ENCODE data around the gene MLLT3. TPM values are rescaled to one million over a fixed set of nuclear protein-coding genes. Genes with fewer than 3 reads are reported as not detected.
A peak's percentile ranks its signal among the peaks of the same experiment; 100 is the strongest.

The MLLT3 gene
- total RNA-seq, 1 experiment from 2014 or later: 24.2 TPM

DNA sequence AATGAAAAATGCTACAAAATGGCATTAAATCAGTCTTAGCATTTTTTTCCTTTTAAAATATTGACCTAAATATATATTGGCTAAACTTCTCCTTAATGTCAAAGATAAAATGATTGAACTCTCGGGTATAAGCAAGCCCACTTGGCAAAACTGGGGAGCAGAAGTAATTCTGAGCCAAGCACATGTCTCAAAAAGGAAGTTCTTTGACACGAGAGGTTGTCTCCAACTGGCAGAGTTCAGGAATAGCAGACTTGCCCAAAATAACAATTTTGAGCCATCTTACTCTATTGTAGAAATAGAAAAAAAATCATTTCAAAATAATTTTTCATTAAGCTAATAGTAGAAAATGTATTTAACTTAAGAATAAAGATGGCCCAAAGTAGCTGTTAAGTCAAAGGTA lies 10.4 kb upstream of the MLLT3 start:
- DNase-seq (ENCODE audit: low spot score): no peak
- BruUV-seq (replicated peaks): no TSS peak
- H3K27ac ChIP-seq (ENCODE audit: low read depth, low read length, poor library complexity, severe bottlenecking): no peak overlapping the region
- H3K9me3 ChIP-seq (ENCODE audit: low read depth, low read length, poor library complexity, severe bottlenecking): no peaks in the 10 kb centered on the region
- H3K36me3 ChIP-seq (ENCODE audit: insufficient read depth, low read length, poor library complexity, severe bottlenecking): no peaks in the 10 kb centered on the region
- ChIA-PET POLR2A (ENCODE audit: low non-redundant PET) (no interaction called here), CTCF (no interaction called here)
- no peak overlapping the region for H3K4me3 ChIP-seq (ENCODE audit: low read depth, low read length, poor library complexity, severe bottlenecking)
- intact Hi-C loops (cut with micrococcal nuclease; ENCODE audit: unreplicated experiment): no loop called here
- TF ChIP-seq, protein P1, sequence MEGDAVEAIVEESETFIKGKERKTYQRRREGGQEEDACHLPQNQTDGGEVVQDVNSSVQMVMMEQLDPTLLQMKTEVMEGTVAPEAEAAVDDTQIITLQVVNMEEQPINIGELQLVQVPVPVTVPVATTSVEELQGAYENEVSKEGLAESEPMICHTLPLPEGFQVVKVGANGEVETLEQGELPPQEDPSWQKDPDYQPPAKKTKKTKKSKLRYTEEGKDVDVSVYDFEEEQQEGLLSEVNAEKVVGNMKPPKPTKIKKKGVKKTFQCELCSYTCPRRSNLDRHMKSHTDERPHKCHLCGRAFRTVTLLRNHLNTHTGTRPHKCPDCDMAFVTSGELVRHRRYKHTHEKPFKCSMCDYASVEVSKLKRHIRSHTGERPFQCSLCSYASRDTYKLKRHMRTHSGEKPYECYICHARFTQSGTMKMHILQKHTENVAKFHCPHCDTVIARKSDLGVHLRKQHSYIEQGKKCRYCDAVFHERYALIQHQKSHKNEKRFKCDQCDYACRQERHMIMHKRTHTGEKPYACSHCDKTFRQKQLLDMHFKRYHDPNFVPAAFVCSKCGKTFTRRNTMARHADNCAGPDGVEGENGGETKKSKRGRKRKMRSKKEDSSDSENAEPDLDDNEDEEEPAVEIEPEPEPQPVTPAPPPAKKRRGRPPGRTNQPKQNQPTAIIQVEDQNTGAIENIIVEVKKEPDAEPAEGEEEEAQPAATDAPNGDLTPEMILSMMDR (conservative IDR thresholded peaks at IDR 0.05; ENCODE audit: low read depth, low read length): no peak
- TF ChIP-seq EZH2 (IDR thresholded peaks at IDR 0.05; ENCODE audit: borderline replicate concordance, low read depth, low read length, poor library complexity, severe bottlenecking): no peak
- H3K27me3 ChIP-seq (replicated peaks; ENCODE audit: insufficient read depth, low read depth, low read length, poor library complexity): no peaks in the 10 kb centered on the region
- peaks cover 21% of the 10 kb centered on the region for H3K4me1 ChIP-seq (ENCODE audit: insufficient read depth, low read length, poor library complexity, severe bottlenecking)

DNA sequence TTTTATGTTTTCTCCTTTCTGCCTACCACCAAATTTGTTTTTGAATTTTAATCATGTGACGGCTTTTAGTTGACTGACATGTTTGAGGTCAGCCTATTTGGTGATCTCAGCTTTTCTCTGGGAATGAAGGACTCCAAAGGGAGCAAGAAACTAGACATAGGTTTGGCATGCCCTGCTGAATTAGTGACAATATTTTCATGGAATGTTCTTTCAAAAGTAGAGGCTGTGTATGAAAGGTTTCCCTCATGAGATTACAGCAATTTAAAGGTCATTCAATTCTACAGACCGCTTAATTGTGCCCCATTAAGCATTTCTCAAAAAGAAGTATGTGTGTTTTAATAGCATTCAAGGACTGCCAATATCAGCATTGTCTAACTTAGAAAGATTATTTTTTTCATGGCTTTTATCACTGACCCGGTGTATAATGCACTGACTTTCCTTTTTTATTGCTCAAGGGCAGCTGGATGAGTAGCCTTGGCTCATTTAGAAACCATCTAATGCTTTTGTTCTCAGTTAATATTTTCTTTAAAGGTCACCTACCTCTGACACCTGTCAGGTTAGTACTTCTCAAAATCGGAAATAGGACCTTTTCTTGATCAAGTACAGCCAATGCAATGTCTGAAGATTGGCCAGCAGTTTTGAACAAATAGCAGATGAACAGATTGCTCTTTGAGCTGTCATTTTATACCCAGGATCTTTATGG lies 8.1 kb upstream of the MLLT3 start:
- TF ChIP-seq, protein P1 (conservative IDR thresholded peaks at IDR 0.05; ENCODE audit: low read depth, low read length): no peak
- Histone ChIP-seq H3K27ac (ENCODE audit: low read depth, low read length, poor library complexity, severe bottlenecking) (no peak overlapping the region), H3K4me3 (ENCODE audit: low read depth, low read length, poor library complexity, severe bottlenecking) (no peak overlapping the region), H3K36me3 (ENCODE audit: insufficient read depth, low read length, poor library complexity, severe bottlenecking) (no peaks in the 10 kb centered on the region), H3K4me1 (ENCODE audit: insufficient read depth, low read length, poor library complexity, severe bottlenecking) (peaks cover 27% of the 10 kb centered on the region), H3K27me3 (replicated peaks; ENCODE audit: insufficient read depth, low read depth, low read length, poor library complexity) (no peaks in the 10 kb centered on the region), H3K9me3 (ENCODE audit: low read depth, low read length, poor library complexity, severe bottlenecking) (no peaks in the 10 kb centered on the region)
- DNase-seq (ENCODE audit: low spot score): no peak
- POLR2A ChIA-PET (ENCODE audit: low non-redundant PET): no interaction called here
- CTCF ChIA-PET: no interaction called here
- no TSS peak for BruUV-seq (replicated peaks)
- intact Hi-C loops (cut with micrococcal nuclease; ENCODE audit: unreplicated experiment): no loop called here

DNA sequence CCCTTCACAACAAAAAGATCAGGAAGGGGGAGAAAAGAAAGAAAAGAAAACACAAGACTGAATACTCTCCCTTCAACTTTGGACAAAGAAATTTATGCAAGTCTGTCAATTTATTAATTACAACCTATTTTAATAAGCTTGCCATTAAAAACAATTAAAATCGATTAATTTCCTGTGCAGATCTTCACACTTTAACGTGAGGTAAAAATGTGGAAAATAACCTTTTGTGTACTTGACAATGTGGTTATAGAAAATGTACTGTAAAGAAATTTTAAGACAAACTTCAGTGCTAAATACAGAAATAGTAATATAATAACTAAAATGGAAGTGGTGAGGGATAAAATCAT lies 2.7 kb upstream of the MLLT3 start:
- Histone ChIP-seq H3K9me3 (ENCODE audit: low read depth, low read length, poor library complexity, severe bottlenecking) (no peaks in the 10 kb centered on the region), H3K27ac (ENCODE audit: low read depth, low read length, poor library complexity, severe bottlenecking) (peak overlapping the region; percentile 87), H3K36me3 (ENCODE audit: insufficient read depth, low read length, poor library complexity, severe bottlenecking) (no peaks in the 10 kb centered on the region), H3K4me1 (ENCODE audit: insufficient read depth, low read length, poor library complexity, severe bottlenecking) (peaks cover 32% of the 10 kb centered on the region), H3K4me3 (ENCODE audit: low read depth, low read length, poor library complexity, severe bottlenecking) (peak overlapping the region; percentile 74), H3K27me3 (replicated peaks; ENCODE audit: insufficient read depth, low read depth, low read length, poor library complexity) (no peaks in the 10 kb centered on the region)
- CTCF ChIA-PET: interaction anchor here (0.9 kb wide), 1 partner anchor 274 kb away, joined by 3 read pairs; no protein-coding TSS in a partner anchor
- no peak for DNase-seq (ENCODE audit: low spot score)
- intact Hi-C loops (cut with micrococcal nuclease; ENCODE audit: unreplicated experiment): loop anchor here (2.0 to 10.0 kb wide), 2 partner anchors 250 to 268 kb away; no protein-coding TSS in a partner anchor
- POLR2A ChIA-PET (ENCODE audit: low non-redundant PET): no interaction called here
- TF ChIP-seq EZH2 (IDR thresholded peaks at IDR 0.05; ENCODE audit: borderline replicate concordance, low read depth, low read length, poor library complexity, severe bottlenecking): no peak
- TF ChIP-seq, protein P1 (conservative IDR thresholded peaks at IDR 0.05; ENCODE audit: low read depth, low read length): 0 out of 2 replicates have a peak, but pooled peaks have one; percentile 7
- BruUV-seq (replicated peaks): no TSS peak
